GM19455 (cell line): Measurements from ENCODE around the gene TSGA10.

ENCODE experiments used
- ATAC-seq: cut with Tn5 transposase; IDR thresholded peaks from one replicate; pipeline ENCODE4 v1.9.1; 2021; ENCODE audit not compliant: unreplicated experiment

The TSGA10 gene

DNA sequence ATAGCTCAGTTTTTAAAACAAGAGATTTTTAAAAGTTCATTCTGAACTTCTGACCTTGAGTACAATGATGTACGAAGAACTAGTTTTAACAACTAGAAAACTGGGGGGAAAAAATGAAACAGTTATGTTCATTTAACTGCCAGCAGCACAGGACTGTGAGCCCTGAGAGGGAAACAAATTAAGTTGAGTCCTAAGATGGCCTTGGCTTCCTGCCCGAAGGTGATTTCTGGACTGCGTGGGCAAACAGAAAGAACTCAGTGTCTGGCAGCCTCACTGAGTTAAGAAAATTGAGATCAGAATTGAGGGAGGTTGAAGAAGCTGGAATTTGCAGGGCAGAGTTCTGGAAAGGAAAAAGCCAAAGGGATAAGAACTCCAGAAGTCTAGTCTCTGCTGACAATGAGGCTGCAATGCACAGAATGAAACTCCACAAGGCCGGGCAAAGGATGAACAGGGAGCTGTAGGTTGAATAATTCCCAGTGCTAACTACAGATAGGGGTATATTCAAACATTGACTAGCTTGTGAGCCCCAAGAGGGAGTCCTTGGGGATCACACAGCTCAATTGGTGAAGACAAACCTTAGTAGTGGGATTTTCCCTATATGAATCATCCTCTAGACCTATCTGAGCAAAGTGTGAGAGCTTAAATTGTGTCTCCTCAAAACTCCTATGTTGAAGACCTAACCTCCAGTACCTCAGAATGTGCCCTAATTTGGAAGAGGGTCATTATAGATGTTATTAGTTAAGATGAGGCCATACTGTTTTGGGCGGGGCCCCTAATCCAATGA lies 205.6 kb downstream of the TSGA10 start:
- ATAC-seq, result no peak

GRCh38 chr2:98947554-98947953 lies 207.2 kb downstream of the TSGA10 start:
- ATAC-seq, result no peak
